HepG2 (cell line): ENCODE measurements around the gene ZDBF2. TPM values are rescaled to one million over a fixed set of nuclear protein-coding genes. Genes with fewer than 3 reads are reported as not detected.
"Not testable (repeated sequence)": the region's sequence is repeated elsewhere in the genome, so short reads cannot be mapped to it uniquely, and the experiment has no call there.

ENCODE experiments used
- ATAC-seq: fragments of 200-7000 bp; cut with Tn5 transposase; 3 replicates; pipeline ENCODE4 v1.9.1; 2020; ENCODE audit warnings: mild to moderate bottlenecking, moderate library complexity
- BruUV-seq: library from RNA; stranded (reverse); fragments of 400-500 nt; replicated peaks from 2 replicates; lab custom pipeline; 2021; lab: Mats Ljungman, UMichigan
- CTCF ChIA-PET: fragments of 300-600 bp; formaldehyde crosslinking; extraction: SDS; loops from one replicate; lab custom pipeline; 2021; ENCODE audit warnings: low total read pairs, inconsistent platforms, low intra/inter-chr PET ratio; lab: Yijun Ruan, JAX
- POLR2A ChIA-PET: fragments of 350-600 bp; sonication (Branson Sonifier 250); formaldehyde crosslinking; loops from one replicate; lab custom pipeline; 2020; ENCODE audit warnings: antibody characterized with exemption, inconsistent platforms; lab: Yijun Ruan, JAX
- DNase-seq: peaks from one replicate; pipeline ENCODE4 v3.0.0-alpha.2; 2015; ENCODE audit warnings: low spot score
- FAIRE-seq: peaks from 3 replicates; lab custom pipeline; 2011; peaks lifted over from hg19 to GRCh38; lab: Jason Lieb, UNC
- H2AFZ ChIP-seq: one replicate; pipeline ENCODE4 v1.6.1; 2011; ENCODE audit warnings: low read length, inconsistent platforms
- H3K27ac ChIP-seq: fragments of 300-600 bp; 3 replicates; pipeline ENCODE4 v1.8.0; 2011; ENCODE audit warnings: mixed run types, mild to moderate bottlenecking, mixed read lengths, low read length, inconsistent platforms; ENCODE audit not compliant: insufficient read depth; ENCODE audit errors: extremely low read length
- H3K27me3 ChIP-seq, 2 experiments: fragments of 200-600 bp in 1 of 2; 2 replicates in 1 of 2; 3 replicates in 1 of 2; pipeline versions ENCODE4 v1.6.0 to v1.8.0; 2011; ENCODE audit warnings: low read length in 2 of 2, mild to moderate bottlenecking in 2 of 2, moderate library complexity in 2 of 2, inconsistent platforms in 1 of 2; ENCODE audit not compliant: insufficient read depth in 2 of 2, control insufficient read depth in 1 of 2
- H3K36me3 ChIP-seq, 2 experiments: fragments of 200-600 bp in 1 of 2; replicated peaks in 1 of 2; 2 replicates in 1 of 2; 3 replicates in 1 of 2; pipeline versions ENCODE4 v1.5.1 to v1.8.0; 2011; ENCODE audit warnings: low read length in 2 of 2, inconsistent platforms in 1 of 2; ENCODE audit not compliant: insufficient read depth in 2 of 2, control insufficient read depth in 1 of 2
- H3K4me1 ChIP-seq: 2 replicates; pipeline ENCODE4 v1.5.1; 2012; ENCODE audit warnings: low read length, inconsistent platforms; ENCODE audit not compliant: insufficient read depth
- H3K4me2 ChIP-seq: 2 replicates; pipeline ENCODE4 v1.6.0; 2011; ENCODE audit warnings: low read depth, low read length, inconsistent platforms
- H3K4me3 ChIP-seq, 3 experiments: fragments of 200-600 bp in 1 of 3; sonication (generic), shearing (Covaris generic) in 1 of 3; replicated peaks in 1 of 3; 2 replicates each; pipeline ENCODE4 v1.5.1; 2011 to 2016; ENCODE audit warnings: low read length in 3 of 3, inconsistent platforms in 2 of 3, low read depth in 2 of 3, mild to moderate bottlenecking in 2 of 3, control low read depth in 1 of 3, mixed read lengths in 1 of 3; ENCODE audit not compliant: insufficient read depth in 1 of 3
- H3K79me2 ChIP-seq: one replicate; pipeline ENCODE4 v1.6.1; 2011; ENCODE audit warnings: low read length, inconsistent platforms; ENCODE audit not compliant: insufficient read depth
- H3K9ac ChIP-seq: 2 replicates; pipeline ENCODE4 v1.6.0; 2011; ENCODE audit warnings: mild to moderate bottlenecking, low read depth, low read length, inconsistent platforms; ENCODE audit not compliant: insufficient read depth
- H3K9me3 ChIP-seq: 2 replicates; pipeline ENCODE4 v1.5.1; 2012; ENCODE audit warnings: mild to moderate bottlenecking, low read length
- H4K20me1 ChIP-seq: 2 replicates; pipeline ENCODE4 v1.6.0; 2011; ENCODE audit warnings: inconsistent platforms, mild to moderate bottlenecking, low read length, moderate library complexity; ENCODE audit not compliant: insufficient read depth
- ARHGAP35 ChIP-seq: sonication (generic); formaldehyde crosslinking; IDR thresholded peaks from 2 replicates; pipeline ENCODE4 v1.9.0; 2022; ENCODE audit warnings: mild to moderate bottlenecking, inconsistent platforms, moderate library complexity, missing genetic modification reagents, borderline replicate concordance
- ZNF124 ChIP-seq: sonication (generic); formaldehyde crosslinking; IDR thresholded peaks from 2 replicates; pipeline ENCODE4 v1.4.0; 2020; ENCODE audit warnings: missing genetic modification reagents
- WGBS: methylation state at CpG from one replicate; pipeline ENCODE4 v1.1.6; 2017; ENCODE audit warnings: low lambda C conversion rate; 5-methylcytosine and 5-hydroxymethylcytosine counted together
- in situ Hi-C: cut with HindIII; loops from 2 replicates; pipeline ENCODE4 v1.10.0; 2017; ENCODE audit warnings: low pct_unique_long_range_greater_than_20kb; ENCODE audit not compliant: extremely low pct_ligation_motif_present
- intact Hi-C: fragments of 100-400 bp; cut with micrococcal nuclease; formaldehyde crosslinking; loops from one replicate; pipeline ENCODE4 v1.10.0; 2022; ENCODE audit not compliant: unreplicated experiment
- polyA plus RNA-seq, 8 experiments: library from polyadenylated mRNA; depleted of rRNA in 3 of 8; stranded (reverse) in 7 of 8; unstranded in 1 of 8; fragments of >200 nt; fragmentation: Illumina TruSeq in 4 of 8; extraction: Trizol in 4 of 8; gene quantifications; 2 replicates each; pipeline versions ENCODE4 v1.2.1 to v1.2.3, GENCODE V29; 2011 to 2016; ENCODE audit warnings: low read depth in 4 of 8, missing spikeins in 1 of 8, mixed read lengths in 1 of 8; ENCODE audit not compliant: insufficient read depth in 1 of 8
- total RNA-seq, 5 experiments: library from RNA; depleted of rRNA; stranded (reverse); fragments of >200 nt; fragmentation: Illumina TruSeq; extraction: Trizol; gene quantifications; 2 replicates each; pipeline ENCODE4 v1.2.3, GENCODE V29; 2016; ENCODE audit warnings: low read depth in 1 of 5
- TF ChIP-seq, protein P1 (sequence below): sonication (generic); formaldehyde crosslinking; IDR thresholded peaks from 2 replicates; pipeline ENCODE4 v1.5.0; 2020; ENCODE audit warnings: mild to moderate bottlenecking, missing genetic modification reagents
- TF ChIP-seq, protein P2 (sequence below): sonication (generic); formaldehyde crosslinking; IDR thresholded peaks from 2 replicates; pipeline ENCODE4 v1.8.0; 2022; ENCODE audit warnings: missing genetic modification reagents, low read depth, mild to moderate bottlenecking, borderline replicate concordance
- TF ChIP-seq, protein P3 (sequence below): sonication (generic); formaldehyde crosslinking; IDR thresholded peaks from 2 replicates; pipeline ENCODE4 v1.5.1; 2020; ENCODE audit warnings: missing genetic modification reagents, mild to moderate bottlenecking, borderline replicate concordance

Gene ZDBF2
- total and polyA plus RNA-seq, 2 of the 13 experiments (the other 11 are each of a cell fraction or from before 2014, with no cell fraction given) = 1.5 to 2.0 TPM

DNA sequence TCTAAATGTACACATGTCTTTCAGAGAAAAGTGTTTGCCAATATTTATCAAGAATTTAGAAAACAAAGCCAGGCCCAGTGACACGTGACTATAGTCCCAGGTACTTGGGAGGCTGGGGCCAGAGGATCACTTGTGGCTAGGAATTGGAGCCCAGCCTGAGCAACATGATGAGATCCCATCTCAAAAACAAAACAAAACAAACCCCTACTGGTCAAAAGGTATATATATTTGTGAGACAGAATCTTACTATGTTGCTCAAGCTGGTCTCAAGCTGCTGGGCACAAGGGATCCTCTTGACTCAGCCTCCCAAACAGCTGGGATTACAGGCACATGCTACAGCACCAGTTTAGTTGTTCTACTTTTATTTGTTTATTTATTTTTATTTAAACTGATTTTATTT lies 79.2 kb downstream of the ZDBF2 start:
- Histone ChIP-seq H3K27ac (no peak overlapping the region), H3K4me1 (no peaks in the 10 kb centered on the region), H3K9ac (no peak overlapping the region), H3K4me2 (no peak overlapping the region), H3K36me3 (no peaks in the 10 kb centered on the region), H2AFZ (no peak overlapping the region), H3K4me3 (no peak overlapping the region), H4K20me1 (no peaks in the 10 kb centered on the region), H3K79me2 (no peaks in the 10 kb centered on the region), H3K9me3 (no peaks in the 10 kb centered on the region), H3K27me3 (no peaks in the 10 kb centered on the region)
- no peak for DNase-seq
- intact Hi-C loops = no loop called here
- CTCF ChIA-PET = no interaction called here
- POLR2A ChIA-PET = no interaction called here
- in situ Hi-C loops = no loop called here
- TF ChIP-seq, protein P1, sequence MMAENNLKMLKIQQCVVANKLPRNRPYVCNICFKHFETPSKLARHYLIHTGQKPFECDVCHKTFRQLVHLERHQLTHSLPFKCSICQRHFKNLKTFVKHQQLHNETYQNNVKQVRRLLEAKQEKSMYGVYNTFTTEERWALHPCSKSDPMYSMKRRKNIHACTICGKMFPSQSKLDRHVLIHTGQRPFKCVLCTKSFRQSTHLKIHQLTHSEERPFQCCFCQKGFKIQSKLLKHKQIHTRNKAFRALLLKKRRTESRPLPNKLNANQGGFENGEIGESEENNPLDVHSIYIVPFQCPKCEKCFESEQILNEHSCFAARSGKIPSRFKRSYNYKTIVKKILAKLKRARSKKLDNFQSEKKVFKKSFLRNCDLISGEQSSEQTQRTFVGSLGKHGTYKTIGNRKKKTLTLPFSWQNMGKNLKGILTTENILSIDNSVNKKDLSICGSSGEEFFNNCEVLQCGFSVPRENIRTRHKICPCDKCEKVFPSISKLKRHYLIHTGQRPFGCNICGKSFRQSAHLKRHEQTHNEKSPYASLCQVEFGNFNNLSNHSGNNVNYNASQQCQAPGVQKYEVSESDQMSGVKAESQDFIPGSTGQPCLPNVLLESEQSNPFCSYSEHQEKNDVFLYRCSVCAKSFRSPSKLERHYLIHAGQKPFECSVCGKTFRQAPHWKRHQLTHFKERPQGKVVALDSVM (CRISPR knock-in tag) = peak; percentile 53; the same call in 1 of the 2 replicates
- no peak for TF ChIP-seq ZNF124 (CRISPR knock-in tag)
- no TSS peak for BruUV-seq
- ATAC-seq = peak; percentile 57
- 6% methylated on average over 1 of the region's 1 CpG for WGBS
- no peak for FAIRE-seq

DNA sequence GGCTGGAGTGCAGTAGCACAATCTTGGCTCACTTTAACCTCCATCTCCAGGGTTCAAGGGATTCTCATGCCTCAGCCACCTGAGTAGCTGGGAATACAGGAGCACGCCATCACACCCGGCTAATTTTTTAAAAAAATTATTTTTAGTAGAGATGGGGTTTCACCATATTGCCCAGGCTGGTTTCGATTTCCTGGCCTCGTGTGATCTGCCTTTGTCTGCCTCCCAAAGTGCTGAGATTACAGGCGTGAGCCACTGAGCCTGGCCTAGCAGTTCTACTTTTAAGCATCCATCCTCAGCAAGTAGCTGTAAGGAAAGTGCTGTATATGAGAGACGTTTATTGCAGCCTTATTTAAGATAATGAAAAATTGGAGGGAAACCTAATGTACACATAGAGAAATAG lies 79.7 kb downstream of the ZDBF2 start:
- Histone ChIP-seq H2AFZ (no peak overlapping the region), H3K4me2 (no peak overlapping the region), H3K27me3 (no peaks in the 10 kb centered on the region), H3K9ac (no peak overlapping the region), H3K4me1 (no peaks in the 10 kb centered on the region), H3K9me3 (no peaks in the 10 kb centered on the region), H3K4me3 (no peak overlapping the region), H3K36me3 (no peaks in the 10 kb centered on the region), H3K27ac (no peak overlapping the region), H4K20me1 (no peaks in the 10 kb centered on the region)
- FAIRE-seq = no peak
- POLR2A ChIA-PET = no interaction called here
- CTCF ChIA-PET = no interaction called here
- DNase-seq = no peak
- intact Hi-C loops (no loop called here), in situ Hi-C loops (no loop called here)
- no TSS peak for BruUV-seq
- WGBS = 4% methylated on average over 6 of the region's 6 CpGs
- TF ChIP-seq, protein P2, sequence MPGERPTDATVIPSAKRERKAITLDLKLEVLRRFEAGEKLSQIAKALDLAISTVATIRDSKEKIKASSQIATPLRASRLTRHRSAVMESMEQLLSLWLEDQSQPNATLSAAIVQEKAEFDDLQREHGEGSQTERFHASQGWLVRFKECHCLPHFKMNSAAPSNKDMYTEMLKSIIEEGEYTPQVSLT (CRISPR knock-in tag) = no peak
- TF ChIP-seq, protein P3, sequence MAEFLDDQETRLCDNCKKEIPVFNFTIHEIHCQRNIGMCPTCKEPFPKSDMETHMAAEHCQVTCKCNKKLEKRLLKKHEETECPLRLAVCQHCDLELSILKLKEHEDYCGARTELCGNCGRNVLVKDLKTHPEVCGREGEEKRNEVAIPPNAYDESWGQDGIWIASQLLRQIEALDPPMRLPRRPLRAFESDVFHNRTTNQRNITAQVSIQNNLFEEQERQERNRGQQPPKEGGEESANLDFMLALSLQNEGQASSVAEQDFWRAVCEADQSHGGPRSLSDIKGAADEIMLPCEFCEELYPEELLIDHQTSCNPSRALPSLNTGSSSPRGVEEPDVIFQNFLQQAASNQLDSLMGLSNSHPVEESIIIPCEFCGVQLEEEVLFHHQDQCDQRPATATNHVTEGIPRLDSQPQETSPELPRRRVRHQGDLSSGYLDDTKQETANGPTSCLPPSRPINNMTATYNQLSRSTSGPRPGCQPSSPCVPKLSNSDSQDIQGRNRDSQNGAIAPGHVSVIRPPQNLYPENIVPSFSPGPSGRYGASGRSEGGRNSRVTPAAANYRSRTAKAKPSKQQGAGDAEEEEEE = no peak
- TF ChIP-seq ARHGAP35 (CRISPR knock-in tag) = no peak
- TF ChIP-seq, all 625 proteins: peak for 0
- H3K79me2 ChIP-seq = no peaks in the 10 kb centered on the region
- no peak for ATAC-seq

DNA sequence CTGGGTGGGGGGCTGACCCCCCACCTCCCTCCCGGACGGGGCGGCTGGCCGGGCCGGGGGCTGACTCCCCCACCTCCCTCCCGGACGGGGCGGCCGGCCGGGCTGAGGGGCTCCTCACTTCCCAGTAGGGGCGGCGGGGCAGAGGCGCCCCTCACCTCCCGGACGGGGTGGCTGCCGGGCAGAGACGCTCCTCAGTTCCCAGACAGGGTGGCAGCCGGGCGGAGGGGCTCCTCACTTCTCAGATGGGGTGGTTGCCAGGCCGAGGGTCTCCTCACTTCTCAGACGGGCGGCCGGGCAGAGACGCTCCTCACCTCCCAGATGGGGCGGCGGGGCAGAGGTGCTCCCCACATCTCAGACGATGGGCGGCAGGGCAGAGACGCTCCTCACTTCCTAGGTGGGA lies 82.4 kb downstream of the ZDBF2 start:
- H3K79me2 ChIP-seq, in situ Hi-C loops, H3K27ac ChIP-seq, H3K36me3 ChIP-seq, FAIRE-seq, H3K4me1 ChIP-seq, H2AFZ ChIP-seq, DNase-seq, H3K9me3 ChIP-seq, CTCF ChIA-PET, H4K20me1 ChIP-seq, H3K4me3 ChIP-seq, BruUV-seq, intact Hi-C loops, POLR2A ChIA-PET, H3K9ac ChIP-seq, H3K27me3 ChIP-seq, H3K4me2 ChIP-seq, ATAC-seq: not testable (repeated sequence)
- 86% methylated on average over 8 of the region's 29 CpGs for WGBS
